OCI-LY1 (cell line): ENCODE measurements around the gene SGSM1.

Experiments used
- H2AFZ ChIP-seq: fragments of 200-600 bp; sonication (generic), shearing (Covaris generic); 2 replicates; pipeline ENCODE4 v1.6.0; 2014; ENCODE audit warnings: antibody characterized with exemption, mild to moderate bottlenecking, low read length
- H3F3A ChIP-seq: fragments of 200-600 bp; sonication (generic), shearing (Covaris generic); 2 replicates; pipeline ENCODE4 v1.6.0; 2014; ENCODE audit warnings: mild to moderate bottlenecking, antibody characterized with exemption, low read length, moderate library complexity; ENCODE audit not compliant: insufficient read depth
- H3K27ac ChIP-seq: fragments of 200-600 bp; sonication (generic); 2 replicates; pipeline ENCODE4 v1.5.1; 2014; ENCODE audit warnings: low read length, mixed run types, mild to moderate bottlenecking, low read depth; ENCODE audit not compliant: poor library complexity, severe bottlenecking
- H3K27me3 ChIP-seq: fragments of 200-600 bp; sonication (generic); 2 replicates; pipeline ENCODE4 v1.6.0; 2014; ENCODE audit warnings: antibody characterized with exemption, mild to moderate bottlenecking, low read length, moderate library complexity; ENCODE audit not compliant: insufficient read depth
- H3K36me3 ChIP-seq: fragments of 200-600 bp; sonication (generic); 2 replicates; pipeline ENCODE4 v1.6.1; 2014; ENCODE audit warnings: mild to moderate bottlenecking, antibody characterized with exemption, low read length, moderate library complexity, mixed read lengths; ENCODE audit not compliant: insufficient read depth
- H3K4me1 ChIP-seq: fragments of 200-600 bp; sonication (generic); 2 replicates; pipeline ENCODE4 v1.5.1; 2014; ENCODE audit warnings: mild to moderate bottlenecking, low read length, moderate library complexity; ENCODE audit not compliant: insufficient read depth, severe bottlenecking
- H3K4me2 ChIP-seq: fragments of 200-600 bp; sonication (generic), shearing (Covaris generic); 2 replicates; pipeline ENCODE4 v1.6.1; 2014; ENCODE audit warnings: low read length
- H3K4me3 ChIP-seq: fragments of 200-600 bp; sonication (generic); 2 replicates; pipeline ENCODE4 v1.5.1; 2014; ENCODE audit warnings: low read length, low read depth, mild to moderate bottlenecking, mixed read lengths; ENCODE audit not compliant: poor library complexity, severe bottlenecking
- H3K79me2 ChIP-seq: fragments of 200-600 bp; shearing (Covaris generic); 2 replicates; pipeline ENCODE4 v1.6.1; 2016; ENCODE audit warnings: mixed run types, low read length, mixed read lengths; ENCODE audit not compliant: insufficient read depth
- H3K9ac ChIP-seq: fragments of 200-600 bp; sonication (generic), shearing (Covaris generic); 2 replicates; pipeline ENCODE4 v1.6.1; 2014; ENCODE audit warnings: mild to moderate bottlenecking, low read length, mixed read lengths
- H3K9me2 ChIP-seq: fragments of 200-600 bp; sonication (generic), shearing (Covaris generic); 2 replicates; pipeline ENCODE4 v1.6.1; 2014; ENCODE audit warnings: low read depth, mild to moderate bottlenecking, low read length, mixed read lengths
- H3K9me3 ChIP-seq: fragments of 200-600 bp; shearing (Covaris generic); 2 replicates; pipeline ENCODE4 v1.6.1; 2014; ENCODE audit warnings: low read length, mixed read lengths
- H4K20me1 ChIP-seq: fragments of 200-600 bp; sonication (generic), shearing (Covaris generic); 2 replicates; pipeline ENCODE4 v1.6.0; 2016; ENCODE audit warnings: mild to moderate bottlenecking, low read length; ENCODE audit not compliant: insufficient read depth
- EZH2 ChIP-seq: fragments of 200-600 bp; sonication (generic), shearing (Covaris generic); IDR thresholded peaks from 2 replicates; pipeline ENCODE4 v1.8.0; 2017; ENCODE audit warnings: borderline replicate concordance, mixed run types, mild to moderate bottlenecking, antibody characterized with exemption, low read length, moderate library complexity, mixed read lengths
- TF ChIP-seq, protein P1 (sequence below): fragments of 200-600 bp; sonication (generic), shearing (Covaris generic); IDR thresholded peaks from 2 replicates; pipeline ENCODE4 v1.5.1; 2017; ENCODE audit warnings: mild to moderate bottlenecking, antibody characterized with exemption, low read length, moderate library complexity, mixed read lengths

Gene SGSM1

DNA sequence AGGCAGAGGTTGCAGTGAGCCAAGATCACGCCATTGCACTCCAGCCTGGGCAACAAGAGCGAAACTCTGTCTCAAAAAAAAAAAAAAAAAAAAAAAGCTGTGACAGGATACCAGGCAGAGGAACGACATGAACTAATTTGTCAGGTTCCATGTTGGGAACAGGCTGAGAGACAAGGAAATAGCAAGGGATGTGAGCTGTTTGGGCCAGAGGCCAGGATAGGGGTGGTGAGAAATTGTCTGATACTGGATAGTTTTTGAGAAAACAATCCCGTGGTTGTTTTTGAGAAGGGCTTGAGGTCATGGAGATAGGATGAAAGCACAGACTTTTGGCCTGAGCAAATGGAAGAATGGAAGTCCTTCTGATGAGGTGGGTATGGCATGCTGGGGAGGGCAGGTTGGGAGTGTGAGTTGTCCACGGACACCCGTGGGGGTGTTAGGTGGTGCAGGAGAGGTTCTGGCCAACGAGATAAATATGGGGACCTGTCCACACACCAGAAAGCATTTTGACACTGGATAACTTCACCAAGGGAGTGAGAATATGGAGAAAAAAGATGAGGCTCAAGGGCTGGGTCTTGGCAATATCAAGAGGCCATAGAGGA, 45.2 kb upstream of the SGSM1 start:
- H3K27me3 ChIP-seq = 0 out of 2 replicates have a peak, but pooled peaks cover 2% of the 10 kb centered on the region
- H3K27ac ChIP-seq = no peak overlapping the region
- H3K36me3 ChIP-seq = no peaks in the 10 kb centered on the region

DNA sequence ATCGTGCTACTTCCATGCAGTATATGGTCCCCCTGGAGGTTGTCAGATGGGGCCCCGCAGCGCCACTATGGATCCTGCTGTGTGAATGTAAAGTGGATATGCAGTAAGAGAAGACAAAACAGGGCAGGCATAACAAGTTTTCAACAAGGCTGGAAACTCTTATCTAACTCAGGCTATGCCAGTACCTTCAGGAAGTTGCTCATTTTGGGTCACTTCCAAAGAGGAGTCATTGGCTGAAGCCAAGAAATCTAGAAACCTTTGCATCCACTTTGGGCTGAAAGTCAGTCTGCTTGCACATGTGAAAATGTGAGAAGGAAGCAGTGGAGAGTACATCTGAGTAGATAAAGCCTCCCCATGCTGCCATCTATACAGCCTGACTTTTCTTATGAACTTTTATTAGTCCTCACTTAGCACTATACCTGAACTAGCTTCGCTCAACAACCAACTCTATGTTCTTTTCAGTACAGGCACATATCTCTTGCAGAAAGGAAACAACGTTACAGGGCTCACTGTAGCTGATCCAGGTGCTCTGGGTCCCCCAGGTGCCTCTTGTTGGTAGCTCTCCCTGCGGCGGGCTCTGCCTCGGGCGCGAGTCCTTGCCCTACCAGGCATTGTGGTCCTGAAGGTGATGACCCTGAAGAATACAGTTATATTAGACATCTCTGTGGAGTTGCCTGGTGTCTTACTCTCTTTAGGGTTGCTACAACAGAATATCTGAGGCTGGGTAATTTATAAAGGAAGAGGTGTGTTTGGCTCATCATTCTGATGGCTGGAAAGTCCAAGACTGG, 43.9 kb upstream of the SGSM1 start:
- H3K27me3 ChIP-seq = 0 out of 2 replicates have a peak, but pooled peaks cover 2% of the 10 kb centered on the region
- TF ChIP-seq EZH2 = no peak
- TF ChIP-seq, protein P1, sequence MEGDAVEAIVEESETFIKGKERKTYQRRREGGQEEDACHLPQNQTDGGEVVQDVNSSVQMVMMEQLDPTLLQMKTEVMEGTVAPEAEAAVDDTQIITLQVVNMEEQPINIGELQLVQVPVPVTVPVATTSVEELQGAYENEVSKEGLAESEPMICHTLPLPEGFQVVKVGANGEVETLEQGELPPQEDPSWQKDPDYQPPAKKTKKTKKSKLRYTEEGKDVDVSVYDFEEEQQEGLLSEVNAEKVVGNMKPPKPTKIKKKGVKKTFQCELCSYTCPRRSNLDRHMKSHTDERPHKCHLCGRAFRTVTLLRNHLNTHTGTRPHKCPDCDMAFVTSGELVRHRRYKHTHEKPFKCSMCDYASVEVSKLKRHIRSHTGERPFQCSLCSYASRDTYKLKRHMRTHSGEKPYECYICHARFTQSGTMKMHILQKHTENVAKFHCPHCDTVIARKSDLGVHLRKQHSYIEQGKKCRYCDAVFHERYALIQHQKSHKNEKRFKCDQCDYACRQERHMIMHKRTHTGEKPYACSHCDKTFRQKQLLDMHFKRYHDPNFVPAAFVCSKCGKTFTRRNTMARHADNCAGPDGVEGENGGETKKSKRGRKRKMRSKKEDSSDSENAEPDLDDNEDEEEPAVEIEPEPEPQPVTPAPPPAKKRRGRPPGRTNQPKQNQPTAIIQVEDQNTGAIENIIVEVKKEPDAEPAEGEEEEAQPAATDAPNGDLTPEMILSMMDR = no peak
- no peak overlapping the region for H3K9ac ChIP-seq
- no peaks in the 10 kb centered on the region for H3K36me3 ChIP-seq
- H3K9me3 ChIP-seq = no peaks in the 10 kb centered on the region
- H3F3A ChIP-seq = no peaks in the 10 kb centered on the region
- H3K79me2 ChIP-seq = no peaks in the 10 kb centered on the region
- no peak overlapping the region for H3K4me2 ChIP-seq
- H4K20me1 ChIP-seq = no peaks in the 10 kb centered on the region
- H2AFZ ChIP-seq = no peak overlapping the region
- H3K4me3 ChIP-seq = no peak overlapping the region
- H3K9me2 ChIP-seq = no peaks in the 10 kb centered on the region
- no peak overlapping the region for H3K27ac ChIP-seq
- H3K4me1 ChIP-seq = no peaks in the 10 kb centered on the region

More for the DNA sequence above, 45.2 kb upstream of the SGSM1 start:
- no peaks in the 10 kb centered on the region for H4K20me1 ChIP-seq
- no peaks in the 10 kb centered on the region for H3K79me2 ChIP-seq
- H3K9ac ChIP-seq = no peak overlapping the region
- H3K9me3 ChIP-seq = no peaks in the 10 kb centered on the region
- no peak for TF ChIP-seq EZH2
- TF ChIP-seq, protein P1 = no peak
- no peak overlapping the region for H2AFZ ChIP-seq
- H3K9me2 ChIP-seq = no peaks in the 10 kb centered on the region
- no peak overlapping the region for H3K4me2 ChIP-seq
- no peaks in the 10 kb centered on the region for H3K4me1 ChIP-seq
- H3K4me3 ChIP-seq = no peak overlapping the region
- H3F3A ChIP-seq = no peaks in the 10 kb centered on the region

DNA sequence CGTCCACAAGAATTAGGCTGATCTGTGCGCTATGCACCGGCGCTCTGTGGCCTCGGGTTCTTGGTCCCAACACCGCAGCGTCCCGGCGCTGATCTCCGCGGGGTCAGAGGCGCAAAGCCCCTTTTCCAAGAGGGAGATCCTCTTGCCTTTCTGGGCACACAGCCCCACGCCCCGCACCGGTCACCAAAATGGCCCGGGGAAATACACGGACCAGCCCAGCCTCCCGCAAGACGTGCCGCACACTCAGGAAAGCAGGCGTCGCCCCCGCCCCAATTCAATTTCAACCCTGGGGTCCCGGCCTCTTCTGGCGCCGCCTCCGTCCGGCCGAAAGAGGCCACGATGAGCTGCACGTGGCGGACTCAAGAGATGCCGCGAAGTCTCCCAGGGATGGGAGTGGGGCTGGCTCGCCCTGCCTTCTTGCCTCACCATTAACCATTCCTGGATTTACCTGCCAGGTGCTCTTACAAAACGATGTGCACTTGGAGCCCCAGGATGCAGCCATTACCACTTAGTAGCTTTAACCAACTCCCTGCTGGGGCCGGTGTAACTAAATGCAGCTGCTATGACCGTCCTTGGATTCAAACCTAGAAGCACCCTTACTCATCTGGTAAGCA, 42.0 kb upstream of the SGSM1 start:
- no peak overlapping the region for H3K27ac ChIP-seq
- no peak overlapping the region for H3K4me3 ChIP-seq
- no peak overlapping the region for H3K9ac ChIP-seq

More for the DNA sequence above, 42.0 kb upstream of the SGSM1 start:
- H3K4me1 ChIP-seq = no peaks in the 10 kb centered on the region
- no peak for TF ChIP-seq EZH2
- TF ChIP-seq, protein P1 = no peak
- H3K9me3 ChIP-seq = no peaks in the 10 kb centered on the region
- no peaks in the 10 kb centered on the region for H3K36me3 ChIP-seq
- H3K9me2 ChIP-seq = no peaks in the 10 kb centered on the region
- no peak overlapping the region for H2AFZ ChIP-seq
- no peak overlapping the region for H3K4me2 ChIP-seq
- H3K79me2 ChIP-seq = no peaks in the 10 kb centered on the region
- H4K20me1 ChIP-seq = no peaks in the 10 kb centered on the region
- no peaks in the 10 kb centered on the region for H3F3A ChIP-seq
- H3K27me3 ChIP-seq = 0 out of 2 replicates have a peak, but pooled peaks cover 2% of the 10 kb centered on the region
